ENCODE results near the gene PRMT2.

PRMT2 gene

GRCh38 chr21:46662367-46662654, 26.8 kb downstream of the PRMT2 start:
- no peak for TF ChIP-seq CTCF (conservative IDR thresholded peaks at IDR 0.05; ENCODE audit: low read length)
- no peak for DNase-seq (ENCODE audit: low read depth)
- H3K4me3 ChIP-seq (ENCODE audit: low read length): no peak overlapping the region

GRCh38 chr21:46662765-46663500, 27.5 kb downstream of the PRMT2 start:
- no peak for TF ChIP-seq CTCF (conservative IDR thresholded peaks at IDR 0.05; ENCODE audit: low read length)
- no peak overlapping the region for H3K4me3 ChIP-seq (ENCODE audit: low read length)

DNA sequence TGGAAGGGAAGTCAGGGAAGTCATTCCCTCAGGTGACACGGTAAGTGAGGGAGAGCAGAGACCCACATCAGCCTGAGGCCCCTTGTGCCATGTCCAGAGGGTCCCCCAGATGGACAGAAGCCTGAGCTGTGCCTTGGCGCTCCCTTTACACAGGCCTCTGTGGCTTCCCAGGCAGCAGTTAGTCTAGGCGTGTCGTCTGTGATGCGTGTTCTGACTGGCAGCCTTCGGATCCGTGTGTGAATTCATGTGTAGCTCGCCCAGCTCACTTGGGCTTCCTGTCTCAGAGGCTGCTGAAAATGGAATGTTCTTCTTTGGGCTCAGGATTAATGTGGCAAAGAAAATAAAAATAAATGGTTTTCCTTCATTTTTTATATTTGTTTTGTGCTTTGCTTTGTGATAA, 28.3 kb downstream of the PRMT2 start:
- no peak for TF ChIP-seq CTCF (conservative IDR thresholded peaks at IDR 0.05; ENCODE audit: low read length)
- no peak overlapping the region for H3K4me3 ChIP-seq (ENCODE audit: low read length)
- no peak for DNase-seq (ENCODE audit: low read depth)

More at GRCh38 chr21:46662765-46663500, 27.5 kb downstream of the PRMT2 start:
- DNase-seq (ENCODE audit: low read depth): no peak

DNA sequence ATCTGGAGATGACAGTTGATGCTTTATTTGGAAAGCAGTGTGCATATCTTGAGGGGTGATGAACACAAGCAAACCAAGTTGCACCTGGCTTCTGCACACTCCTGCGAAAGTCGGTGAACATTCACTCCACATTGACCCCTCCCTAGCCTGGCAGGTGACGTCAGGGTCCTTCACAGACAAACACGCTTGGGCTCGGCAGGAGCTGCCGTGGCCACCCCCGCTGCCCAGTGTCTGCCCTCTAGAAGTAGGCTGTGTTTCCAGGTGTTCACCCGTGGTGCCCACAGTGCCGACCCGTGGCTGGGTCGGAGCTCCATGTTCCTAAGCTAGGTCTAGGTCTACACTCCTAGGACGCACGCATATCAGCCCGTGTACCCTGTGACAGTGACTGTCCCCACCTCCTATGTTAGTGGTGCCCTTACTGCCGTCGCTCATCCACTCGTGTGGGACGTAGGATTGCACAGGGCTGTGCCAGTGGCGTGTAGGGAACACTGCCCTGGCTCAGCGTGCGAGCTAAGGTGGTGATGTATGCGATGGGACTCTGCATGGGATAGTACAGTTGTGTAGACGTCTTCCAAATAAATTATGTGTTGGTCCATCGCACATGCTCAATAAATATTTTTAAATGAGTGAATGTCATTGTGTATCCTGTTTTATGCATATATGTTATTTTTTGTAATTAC, 29.0 kb downstream of the PRMT2 start:
- DNase-seq (ENCODE audit: low read depth): no peak
- TF ChIP-seq CTCF (conservative IDR thresholded peaks at IDR 0.05; ENCODE audit: low read length): no peak
- H3K4me3 ChIP-seq (ENCODE audit: low read length): no peak overlapping the region

- DNase-seq (ENCODE audit: low read depth): no peak
- TF ChIP-seq CTCF (conservative IDR thresholded peaks at IDR 0.05; ENCODE audit: low read length): no peak
- H3K4me3 ChIP-seq (ENCODE audit: low read length): no peak overlapping the region
Measured at GRCh38 chr21:46665566-46665965, 30.1 kb downstream of the PRMT2 start.

- TF ChIP-seq CTCF (conservative IDR thresholded peaks at IDR 0.05; ENCODE audit: low read length): no peak
- H3K4me3 ChIP-seq (ENCODE audit: low read length): peak overlapping the region; percentile 62
- peak; percentile 9 for DNase-seq (ENCODE audit: low read depth)
Measured at GRCh38 chr21:46666941-46667740, 31.7 kb downstream of the PRMT2 start.

Measured in AG10803 (cell line).